ENCODE data around the gene TRIM49B.
"Not testable (repeated sequence)": the region's sequence is repeated elsewhere in the genome, so short reads cannot be mapped to it uniquely, and the experiment has no call there.

The TRIM49B gene

GRCh38 chr11:49028523-49028922 is at the start of gene TRIM49B:
Gene TRIM49B, plus strand, starts transcription at chr11:49028823. Its CDS starts 2,777 bp downstream, at chr11:49031600.
- not testable (repeated sequence) for DNase-seq (ENCODE audit: extremely low read depth in 1 of 2, low read depth in 1 of 2)

- not testable (repeated sequence) for DNase-seq (ENCODE audit: extremely low read depth in 1 of 2, low read depth in 1 of 2)
Observed at GRCh38 chr11:48983785-48984184, 44.8 kb upstream of the TRIM49B start, which contains the start of gene TRIM51G. Gene TRIM51G, minus strand, starts transcription at chr11:48983885. Its CDS starts 2,190 bp downstream, at chr11:48981695.

- not testable (repeated sequence) for DNase-seq (ENCODE audit: extremely low read depth in 1 of 2, low read depth in 1 of 2)
Observed at GRCh38 chr11:49048229-49048628, 19.6 kb downstream of the TRIM49B start.

- not testable (repeated sequence) for DNase-seq (ENCODE audit: extremely low read depth in 1 of 2, low read depth in 1 of 2)
Observed at GRCh38 chr11:49049821-49050220, 21.2 kb downstream of the TRIM49B start.

- DNase-seq (ENCODE audit: extremely low read depth in 1 of 2, low read depth in 1 of 2) = not testable (repeated sequence)
Observed at GRCh38 chr11:49059012-49059411, 30.4 kb downstream of the TRIM49B start, which contains the start of gene TRIM64C. Gene TRIM64C, minus strand, starts transcription at chr11:49059112. Its CDS starts 0 bp downstream, at chr11:49059112.

GRCh38 chr11:49069897-49070296 is 41.3 kb downstream of the TRIM49B start:
- not testable (repeated sequence) for DNase-seq (ENCODE audit: extremely low read depth in 1 of 2, low read depth in 1 of 2)

Measured in stimulated activated CD8-positive, alpha-beta memory T cell treated with anti-CD3 and anti-CD28 coated beads, Interleukin-7, amount 100 ng/mL, for 48 hours (primary cell).